SH-SY5Y (cell line): ENCODE results near the gene MYPN.

ENCODE experiments used
- GATA2 ChIP-seq: IDR thresholded peaks from 2 replicates; pipeline ENCODE4 v1.6.1; 2011; ENCODE audit warnings: mild to moderate bottlenecking, low read depth, low read length
- GATA3 ChIP-seq: IDR thresholded peaks from 2 replicates; pipeline ENCODE4 v1.6.1; 2011; ENCODE audit warnings: low read depth, mild to moderate bottlenecking, low read length, moderate library complexity

DNA sequence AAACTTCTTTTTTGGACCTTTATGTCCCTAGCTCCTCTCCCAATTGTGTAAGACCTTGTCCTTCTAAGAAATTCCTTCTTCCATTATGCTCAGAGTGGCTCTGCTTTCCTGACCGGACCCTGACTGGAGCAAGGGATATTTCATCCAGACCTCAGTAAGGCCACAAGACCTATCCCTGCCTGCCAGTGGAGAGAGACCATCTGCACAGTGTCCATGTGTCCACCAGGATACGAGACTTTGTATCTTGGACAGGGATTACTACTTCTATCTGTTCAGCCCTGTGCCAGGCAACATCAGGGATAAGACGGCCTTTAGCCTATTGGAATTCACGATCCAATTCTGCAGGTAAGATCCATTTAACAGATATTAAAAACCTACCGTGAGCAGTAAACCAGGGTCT, 129.8 kb downstream of the MYPN start:
- TF ChIP-seq GATA3: no peak
- no peak for TF ChIP-seq GATA2
